Endothelial cell of umbilical vein (primary cell): ENCODE results near the gene RASGRF2.

ENCODE experiments used
- CTCF ChIP-seq, 2 donors: IDR thresholded peaks; 1 replicate in 1 of 2; 2 replicates in 1 of 2; pipeline ENCODE4 v1.5.1; 2011; ENCODE audit warnings: low read length in 2 of 2, mild to moderate bottlenecking in 2 of 2, moderate library complexity in 2 of 2, control low read depth in 1 of 2, inconsistent platforms in 1 of 2, low read depth in 1 of 2; ENCODE audit not compliant: insufficient read depth in 1 of 2; ENCODE audit errors: extremely low read depth in 1 of 2
- EZH2 ChIP-seq: IDR thresholded peaks from 2 replicates; pipeline ENCODE4 v1.6.1; 2012; ENCODE audit warnings: borderline replicate concordance, low read depth, mild to moderate bottlenecking, moderate library complexity, low read length, inconsistent platforms; ENCODE audit not compliant: severe bottlenecking
- FOS ChIP-seq: IDR thresholded peaks from 2 replicates; pipeline ENCODE4 v1.6.1; 2011; ENCODE audit warnings: mild to moderate bottlenecking, low read length, moderate library complexity, borderline replicate concordance; ENCODE audit not compliant: insufficient read depth
- GATA2 ChIP-seq: IDR thresholded peaks from 2 replicates; pipeline ENCODE4 v1.7.0; 2011; ENCODE audit warnings: low read depth, mild to moderate bottlenecking, moderate library complexity, mixed read lengths, low read length; ENCODE audit not compliant: insufficient read length, insufficient read depth
- MAX ChIP-seq: IDR thresholded peaks from 2 replicates; pipeline ENCODE4 v1.6.1; 2011; ENCODE audit not compliant: insufficient read depth, insufficient read length
- POLR2A ChIP-seq: IDR thresholded peaks from 2 replicates; pipeline ENCODE4 v1.6.1; 2012; ENCODE audit warnings: low read depth, mild to moderate bottlenecking, control low read depth, low read length
- POLR2AphosphoS5 ChIP-seq: IDR thresholded peaks from 2 replicates; pipeline ENCODE4 v1.6.1; 2012; ENCODE audit warnings: low read depth, mild to moderate bottlenecking, control low read depth, low read length, moderate library complexity; ENCODE audit not compliant: insufficient read depth

DNA sequence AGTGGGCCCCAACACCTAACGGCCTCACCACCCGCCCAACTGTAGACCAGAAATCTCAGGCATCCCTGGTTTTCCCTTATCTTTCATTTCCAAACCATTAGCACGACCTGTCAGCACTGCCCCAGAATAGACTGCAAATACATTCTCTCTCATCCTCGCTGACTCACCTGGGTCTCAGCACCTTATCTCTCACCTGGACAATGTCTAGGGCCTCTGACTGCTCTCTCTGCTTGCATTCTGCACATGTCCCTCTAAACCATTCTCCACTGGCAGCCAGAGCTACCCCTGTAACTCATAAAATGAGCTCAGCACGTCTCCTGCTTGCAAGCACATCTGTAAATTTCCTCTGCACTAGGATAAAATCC, 285.7 kb downstream of the RASGRF2 start:
- TF ChIP-seq FOS (no peak), GATA2 (no peak), CTCF (IDR thresholded peaks at IDR 0.05; ENCODE audit: extremely low read depth in 1 of 2, insufficient read depth in 1 of 2, low read depth in 1 of 2, low read length in 2 of 2) (no peak), POLR2A (no peak), MAX (no peak), EZH2 (no peak), POLR2AphosphoS5 (no peak)
